ENCODE measurements around the gene COL27A1. TPM values are rescaled to one million over a fixed set of nuclear protein-coding genes. Genes with fewer than 3 reads are reported as not detected.

COL27A1 gene
- polyA plus RNA-seq, 1 of the 3 experiments (the other 2 are of a cell fraction) = 8.7 TPM

DNA sequence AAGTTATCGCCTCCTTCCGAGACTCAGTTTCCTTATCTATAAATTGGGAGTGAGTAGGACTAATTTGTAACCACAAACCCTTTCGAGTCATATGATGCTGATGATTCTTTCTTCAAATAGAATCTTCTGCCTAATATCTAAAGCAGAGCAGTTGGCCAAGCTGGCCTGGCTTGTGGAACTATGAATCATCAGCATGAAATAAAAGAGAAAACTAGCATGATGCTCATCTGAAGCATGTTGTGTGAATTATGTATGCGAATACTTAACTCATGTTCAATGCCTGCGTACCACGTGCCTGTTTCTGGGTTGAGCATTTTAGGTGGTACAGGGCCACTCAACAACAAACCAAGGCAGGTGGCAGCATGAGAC, 152.5 kb downstream of the COL27A1 start:
- Histone ChIP-seq H3K27me3 (ENCODE audit: insufficient read depth) (no peaks in the 10 kb centered on the region), H3K9me3 (no peaks in the 10 kb centered on the region), H3K4me2 (no peak overlapping the region), H3K79me2 (ENCODE audit: insufficient read depth) (no peaks in the 10 kb centered on the region), H4K20me1 (ENCODE audit: insufficient read depth) (no peaks in the 10 kb centered on the region), H3K4me3 (ENCODE audit: low read depth in 2 of 2, low read length in 1 of 2) (no peak overlapping the region), H3F3A (replicated peaks; ENCODE audit: insufficient read depth) (no peaks in the 10 kb centered on the region), H2AFZ (ENCODE audit: low read depth) (no peak overlapping the region), H3K36me3 (replicated peaks in 1 of 2; ENCODE audit: control insufficient read depth in 1 of 2, insufficient read depth in 2 of 2, low read length in 1 of 2) (peaks cover 0 to 3% of the 10 kb centered on the region in 2 experiments), H3K9me2 (no peaks in the 10 kb centered on the region), H3K4me1 (ENCODE audit: control insufficient read depth in 1 of 2, insufficient read depth in 2 of 2, low read depth in 1 of 2, low read length in 1 of 2) (peaks cover 0 to 5% of the 10 kb centered on the region in 2 experiments; a peak in 1 of 4 replicates), H3K27ac (ENCODE audit: low read depth in 2 of 2, low read length in 1 of 2) (no peak overlapping the region), H3K9ac (no peak overlapping the region)
- CTCF ChIA-PET = interaction anchor here (2.3 kb wide), 1 partner anchor 153 kb away, joined by 8 read pairs; the partner anchor contains the start of gene COL27A1
- DNase-seq = no peak
- POLR2A ChIA-PET = no interaction called here
- TF ChIP-seq MXI1 (IDR thresholded peaks at IDR 0.05; ENCODE audit: low read depth, low read length) (no peak), TAF1 (IDR thresholded peaks at IDR 0.05; ENCODE audit: borderline replicate concordance, low read depth, low read length) (no peak), EP300 (IDR thresholded peaks at IDR 0.05; ENCODE audit: borderline replicate concordance in 1 of 2, low read depth in 1 of 2, low read length in 1 of 2) (no peak), TEAD4 (IDR thresholded peaks at IDR 0.05; ENCODE audit: borderline replicate concordance, insufficient read depth) (no peak), RFX5 (IDR thresholded peaks at IDR 0.05; ENCODE audit: low read length) (no peak), YY1 (IDR thresholded peaks at IDR 0.05; ENCODE audit: low read depth) (no peak), GABPA (IDR thresholded peaks at IDR 0.05; ENCODE audit: low read depth) (no peak), EZH2phosphoT487 (IDR thresholded peaks at IDR 0.05; ENCODE audit: borderline replicate concordance, low read depth) (no peak), FOXJ3 (CRISPR knock-in tag; IDR thresholded peaks at IDR 0.05) (no peak), POLR2AphosphoS5 (IDR thresholded peaks at IDR 0.05; ENCODE audit: low read depth, low read length) (no peak)
- TF ChIP-seq, protein P1, sequence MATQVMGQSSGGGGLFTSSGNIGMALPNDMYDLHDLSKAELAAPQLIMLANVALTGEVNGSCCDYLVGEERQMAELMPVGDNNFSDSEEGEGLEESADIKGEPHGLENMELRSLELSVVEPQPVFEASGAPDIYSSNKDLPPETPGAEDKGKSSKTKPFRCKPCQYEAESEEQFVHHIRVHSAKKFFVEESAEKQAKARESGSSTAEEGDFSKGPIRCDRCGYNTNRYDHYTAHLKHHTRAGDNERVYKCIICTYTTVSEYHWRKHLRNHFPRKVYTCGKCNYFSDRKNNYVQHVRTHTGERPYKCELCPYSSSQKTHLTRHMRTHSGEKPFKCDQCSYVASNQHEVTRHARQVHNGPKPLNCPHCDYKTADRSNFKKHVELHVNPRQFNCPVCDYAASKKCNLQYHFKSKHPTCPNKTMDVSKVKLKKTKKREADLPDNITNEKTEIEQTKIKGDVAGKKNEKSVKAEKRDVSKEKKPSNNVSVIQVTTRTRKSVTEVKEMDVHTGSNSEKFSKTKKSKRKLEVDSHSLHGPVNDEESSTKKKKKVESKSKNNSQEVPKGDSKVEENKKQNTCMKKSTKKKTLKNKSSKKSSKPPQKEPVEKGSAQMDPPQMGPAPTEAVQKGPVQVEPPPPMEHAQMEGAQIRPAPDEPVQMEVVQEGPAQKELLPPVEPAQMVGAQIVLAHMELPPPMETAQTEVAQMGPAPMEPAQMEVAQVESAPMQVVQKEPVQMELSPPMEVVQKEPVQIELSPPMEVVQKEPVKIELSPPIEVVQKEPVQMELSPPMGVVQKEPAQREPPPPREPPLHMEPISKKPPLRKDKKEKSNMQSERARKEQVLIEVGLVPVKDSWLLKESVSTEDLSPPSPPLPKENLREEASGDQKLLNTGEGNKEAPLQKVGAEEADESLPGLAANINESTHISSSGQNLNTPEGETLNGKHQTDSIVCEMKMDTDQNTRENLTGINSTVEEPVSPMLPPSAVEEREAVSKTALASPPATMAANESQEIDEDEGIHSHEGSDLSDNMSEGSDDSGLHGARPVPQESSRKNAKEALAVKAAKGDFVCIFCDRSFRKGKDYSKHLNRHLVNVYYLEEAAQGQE (IDR thresholded peaks at IDR 0.05; ENCODE audit: low read depth, low read length) = no peak
- TF ChIP-seq, protein P2, sequence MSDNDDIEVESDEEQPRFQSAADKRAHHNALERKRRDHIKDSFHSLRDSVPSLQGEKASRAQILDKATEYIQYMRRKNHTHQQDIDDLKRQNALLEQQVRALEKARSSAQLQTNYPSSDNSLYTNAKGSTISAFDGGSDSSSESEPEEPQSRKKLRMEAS (IDR thresholded peaks at IDR 0.05; ENCODE audit: low read depth) = no peak
- TF ChIP-seq, protein P3, sequence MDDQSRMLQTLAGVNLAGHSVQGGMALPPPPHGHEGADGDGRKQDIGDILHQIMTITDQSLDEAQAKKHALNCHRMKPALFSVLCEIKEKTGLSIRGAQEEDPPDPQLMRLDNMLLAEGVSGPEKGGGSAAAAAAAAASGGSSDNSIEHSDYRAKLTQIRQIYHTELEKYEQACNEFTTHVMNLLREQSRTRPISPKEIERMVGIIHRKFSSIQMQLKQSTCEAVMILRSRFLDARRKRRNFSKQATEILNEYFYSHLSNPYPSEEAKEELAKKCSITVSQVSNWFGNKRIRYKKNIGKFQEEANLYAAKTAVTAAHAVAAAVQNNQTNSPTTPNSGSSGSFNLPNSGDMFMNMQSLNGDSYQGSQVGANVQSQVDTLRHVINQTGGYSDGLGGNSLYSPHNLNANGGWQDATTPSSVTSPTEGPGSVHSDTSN (IDR thresholded peaks at IDR 0.05) = no peak
- TF ChIP-seq, protein P4, sequence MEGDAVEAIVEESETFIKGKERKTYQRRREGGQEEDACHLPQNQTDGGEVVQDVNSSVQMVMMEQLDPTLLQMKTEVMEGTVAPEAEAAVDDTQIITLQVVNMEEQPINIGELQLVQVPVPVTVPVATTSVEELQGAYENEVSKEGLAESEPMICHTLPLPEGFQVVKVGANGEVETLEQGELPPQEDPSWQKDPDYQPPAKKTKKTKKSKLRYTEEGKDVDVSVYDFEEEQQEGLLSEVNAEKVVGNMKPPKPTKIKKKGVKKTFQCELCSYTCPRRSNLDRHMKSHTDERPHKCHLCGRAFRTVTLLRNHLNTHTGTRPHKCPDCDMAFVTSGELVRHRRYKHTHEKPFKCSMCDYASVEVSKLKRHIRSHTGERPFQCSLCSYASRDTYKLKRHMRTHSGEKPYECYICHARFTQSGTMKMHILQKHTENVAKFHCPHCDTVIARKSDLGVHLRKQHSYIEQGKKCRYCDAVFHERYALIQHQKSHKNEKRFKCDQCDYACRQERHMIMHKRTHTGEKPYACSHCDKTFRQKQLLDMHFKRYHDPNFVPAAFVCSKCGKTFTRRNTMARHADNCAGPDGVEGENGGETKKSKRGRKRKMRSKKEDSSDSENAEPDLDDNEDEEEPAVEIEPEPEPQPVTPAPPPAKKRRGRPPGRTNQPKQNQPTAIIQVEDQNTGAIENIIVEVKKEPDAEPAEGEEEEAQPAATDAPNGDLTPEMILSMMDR (IDR thresholded peaks at IDR 0.05) = no peak
- WGBS (ENCODE audit: low lambda C conversion rate) = 93% methylated on average over 6 of the region's 6 CpGs
